Measurements from ENCODE around the gene LRPAP1.
"Not testable (repeated sequence)": the region's sequence is repeated elsewhere in the genome, so short reads cannot be mapped to it uniquely, and the experiment has no call there.

The LRPAP1 gene

DNA sequence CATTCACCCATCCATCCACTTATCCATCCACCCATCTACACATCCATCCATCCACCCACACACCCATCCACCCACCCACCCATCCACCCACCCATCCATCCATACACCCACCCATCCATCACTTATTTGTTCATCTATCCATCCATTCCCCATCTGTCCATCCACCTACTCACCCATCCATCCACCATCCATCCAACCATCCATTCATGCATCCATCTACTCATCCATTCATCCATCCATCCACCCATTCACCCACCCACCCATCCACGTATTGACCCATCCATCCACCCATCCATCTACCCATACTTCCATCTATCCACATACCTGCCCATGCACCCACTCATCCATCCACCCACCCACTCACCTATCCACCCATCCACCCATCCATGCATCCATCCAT, 28.2 kb upstream of the LRPAP1 start:
- DNase-seq, result not testable (repeated sequence)

DNA sequence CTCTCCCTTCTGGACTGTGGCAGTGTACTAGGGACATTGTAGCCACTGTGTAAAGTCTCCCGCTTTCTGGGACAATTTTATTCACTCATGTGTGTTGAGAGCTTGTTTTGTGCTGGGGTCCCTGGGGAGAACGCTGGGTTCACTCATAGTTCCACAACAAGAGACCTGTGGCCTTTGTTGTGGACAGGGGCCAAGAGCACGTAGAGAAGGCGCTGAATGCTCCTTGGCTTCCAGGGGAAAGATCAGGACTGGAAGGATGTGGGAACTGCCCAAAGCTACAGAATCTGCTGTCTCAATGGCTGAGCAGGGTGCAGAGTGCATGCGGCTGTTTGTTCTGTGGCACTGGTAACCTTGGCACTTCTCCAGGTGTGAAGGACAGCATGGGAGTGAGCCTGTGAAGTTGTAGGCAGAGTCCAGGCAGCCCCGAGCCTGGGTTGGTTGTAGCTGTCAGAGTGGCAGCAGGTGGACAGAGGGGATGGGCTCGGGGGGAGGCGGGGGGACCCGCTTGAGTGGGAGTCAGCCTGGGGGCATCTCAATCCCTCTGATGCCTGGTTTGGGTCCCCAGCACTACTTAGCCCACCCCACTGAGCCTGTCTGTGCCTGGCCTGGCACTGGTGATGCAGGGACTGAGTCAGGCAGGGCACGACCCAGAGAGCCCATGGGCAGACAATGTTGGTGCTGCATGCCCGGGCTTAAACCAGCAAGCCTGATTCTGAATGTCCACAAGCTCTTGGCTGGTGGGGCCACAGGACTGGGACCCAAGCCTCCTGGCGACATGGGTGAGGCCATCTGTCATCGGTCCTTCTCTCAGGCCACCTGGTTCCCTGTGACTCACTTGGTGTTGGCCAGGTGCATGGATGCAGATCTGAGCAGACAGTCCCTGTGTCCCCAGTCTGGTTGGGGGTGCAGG, 27.4 kb upstream of the LRPAP1 start:
- DNase-seq, result not testable (repeated sequence)

DNA sequence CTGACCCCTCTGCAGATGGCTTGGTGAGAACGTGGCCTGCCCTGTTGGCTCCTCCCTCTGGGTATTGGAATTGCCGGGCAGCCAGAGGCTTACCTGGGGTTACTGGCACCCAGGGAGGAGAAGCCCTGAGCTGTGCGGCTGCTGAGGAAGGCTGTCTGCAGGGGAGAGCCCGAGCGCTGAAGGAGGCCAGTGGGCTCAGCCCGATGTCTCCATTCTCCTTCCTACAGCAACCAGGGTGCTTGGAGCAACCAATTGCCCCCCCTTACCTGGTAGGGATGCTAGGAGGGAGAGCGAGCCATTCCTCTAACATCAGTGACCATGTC, 26.3 kb upstream of the LRPAP1 start:
- not testable (repeated sequence) for DNase-seq

DNA sequence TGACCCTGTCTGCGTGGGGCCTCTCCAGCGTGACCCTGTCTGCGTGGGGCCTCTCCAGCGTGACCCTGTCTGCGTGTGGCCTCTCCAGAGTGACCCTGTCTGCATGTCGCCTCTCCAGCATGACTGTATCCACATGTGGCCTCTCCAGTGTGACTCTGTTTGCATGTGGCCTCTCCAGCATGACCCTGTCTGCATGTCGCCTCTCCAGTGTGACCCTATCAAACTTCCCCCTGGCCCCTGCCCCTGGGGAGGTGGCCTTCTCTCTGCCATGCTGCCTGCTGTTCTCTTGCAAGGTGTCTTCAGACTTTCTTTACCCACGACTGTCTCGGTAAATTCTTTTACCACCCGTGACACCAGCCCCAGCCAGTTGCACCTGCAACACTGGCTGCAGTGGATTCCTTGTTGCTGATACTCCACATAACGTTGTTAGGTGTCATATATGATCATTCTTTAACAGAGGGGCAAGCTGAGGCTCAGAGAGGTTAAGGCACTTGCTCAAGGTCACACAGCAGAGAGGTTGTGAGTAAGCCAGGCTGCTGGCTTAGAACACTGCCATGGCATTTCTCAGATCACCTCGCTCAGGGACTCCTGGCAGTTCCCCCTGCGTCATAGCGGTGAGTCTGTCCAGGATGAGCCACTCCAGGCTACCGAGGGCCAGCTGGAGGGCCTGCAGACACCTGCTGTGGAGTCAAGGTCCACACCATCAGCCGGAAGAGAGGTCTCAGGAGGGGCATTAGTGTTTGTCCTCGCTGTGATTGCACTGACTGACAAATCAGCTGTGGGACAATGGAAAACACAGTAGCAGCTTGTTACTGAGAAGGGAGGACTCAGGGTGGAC, 25.7 kb upstream of the LRPAP1 start:
- DNase-seq, result not testable (repeated sequence)

DNA sequence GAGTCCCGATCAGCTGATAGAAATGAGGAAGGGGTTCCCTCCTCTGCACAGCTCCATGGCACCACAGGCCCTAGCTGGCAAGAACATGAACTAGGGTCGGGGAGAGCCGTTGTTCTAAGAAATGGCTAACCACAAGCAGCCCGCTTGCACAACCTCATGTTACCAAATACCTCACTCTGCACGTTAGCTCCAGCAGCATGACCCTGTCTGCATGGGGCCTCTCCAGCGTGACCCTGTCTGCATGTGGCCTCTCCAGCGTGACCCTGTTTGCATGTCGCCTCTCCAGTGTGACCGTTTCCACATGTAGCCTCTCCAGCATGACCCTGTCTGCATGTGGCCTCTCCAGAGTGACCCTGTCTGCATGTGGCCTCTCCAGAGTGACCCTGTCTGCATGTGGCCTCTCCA, 24.9 kb upstream of the LRPAP1 start:
- not testable (repeated sequence) for DNase-seq

DNA sequence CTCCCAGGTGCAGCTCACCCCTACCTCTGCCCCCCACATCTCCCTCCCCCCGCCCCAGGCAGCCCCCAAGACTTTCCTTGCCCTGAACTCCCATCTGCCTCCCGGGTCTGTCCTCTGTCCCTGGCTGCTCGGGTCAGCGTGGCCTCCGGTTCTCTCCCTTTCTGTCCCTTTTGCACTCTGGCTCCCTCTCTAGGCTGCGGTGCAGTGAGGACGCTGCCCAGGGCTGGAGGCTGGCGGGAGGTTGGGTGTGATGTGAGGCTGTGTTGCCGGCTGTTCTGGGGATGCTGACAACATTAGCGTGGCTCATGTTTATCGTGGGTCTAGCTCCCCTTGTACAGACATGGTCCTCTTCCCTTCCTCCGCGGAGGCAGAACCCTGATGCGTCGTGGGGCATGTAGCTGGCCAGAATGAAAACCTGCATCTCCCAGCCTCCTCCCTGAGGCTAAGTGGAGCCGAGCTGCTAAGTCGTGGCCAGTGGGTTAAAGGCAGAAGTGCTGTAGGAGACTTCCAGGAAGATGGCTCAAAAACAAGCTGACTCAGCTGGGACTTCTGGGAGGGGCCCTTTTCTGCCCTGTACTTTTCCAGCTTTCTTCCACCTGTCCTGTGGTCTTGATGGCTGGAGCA, 24.1 kb upstream of the LRPAP1 start:
- not testable (repeated sequence) for DNase-seq

DNA sequence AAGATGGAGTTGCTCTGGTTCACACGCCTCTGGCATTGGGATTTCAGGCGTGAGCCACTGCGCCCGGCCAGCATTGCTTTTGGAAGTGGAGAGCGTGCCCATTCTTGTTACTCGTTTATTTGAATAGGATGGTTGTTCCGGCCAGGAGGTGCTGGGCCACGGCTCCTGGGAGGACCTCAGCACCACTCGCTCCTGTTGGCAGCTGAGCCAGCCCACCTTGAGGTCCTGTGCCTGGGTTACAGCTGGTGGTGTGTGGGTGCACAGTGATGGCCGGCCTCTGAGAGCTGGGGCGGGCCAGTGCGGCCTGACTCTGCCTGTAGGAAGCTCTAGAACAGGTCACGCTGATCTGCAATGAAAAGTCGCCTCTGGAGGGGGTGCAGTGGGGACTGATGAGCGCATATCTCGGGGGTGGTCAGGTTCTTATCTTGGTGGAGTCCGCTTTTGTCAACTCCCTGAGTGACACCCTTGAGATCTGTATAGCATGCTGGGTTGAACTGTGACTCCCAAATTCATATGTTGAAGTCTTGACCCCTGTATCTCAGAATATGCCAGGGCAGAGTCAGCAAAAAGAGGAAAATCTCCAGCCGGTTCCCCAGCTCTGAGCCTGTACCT, 23.3 kb upstream of the LRPAP1 start:
- DNase-seq, result not testable (repeated sequence)

DNA sequence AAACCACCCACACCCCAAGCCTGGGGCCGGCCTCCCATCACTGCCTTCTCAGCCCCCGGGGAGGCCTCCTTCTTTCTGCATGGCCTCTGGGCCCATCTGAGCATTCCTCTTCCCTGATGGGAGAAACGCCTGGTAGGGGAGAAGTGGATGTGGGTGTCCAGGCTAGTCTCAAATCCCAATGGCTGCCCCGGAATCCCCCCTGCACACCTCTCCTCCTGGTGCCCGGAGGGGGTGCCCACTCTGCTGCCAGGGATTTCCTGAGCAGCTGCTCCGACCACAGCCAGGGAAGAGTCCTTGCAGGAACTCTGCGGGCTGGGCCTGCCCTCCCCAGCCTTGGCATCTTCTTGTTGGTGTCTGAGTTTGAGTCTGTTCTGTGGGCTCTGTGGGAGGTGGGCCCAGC, 19.1 kb upstream of the LRPAP1 start:
- DNase-seq, result not testable (repeated sequence)

DNA sequence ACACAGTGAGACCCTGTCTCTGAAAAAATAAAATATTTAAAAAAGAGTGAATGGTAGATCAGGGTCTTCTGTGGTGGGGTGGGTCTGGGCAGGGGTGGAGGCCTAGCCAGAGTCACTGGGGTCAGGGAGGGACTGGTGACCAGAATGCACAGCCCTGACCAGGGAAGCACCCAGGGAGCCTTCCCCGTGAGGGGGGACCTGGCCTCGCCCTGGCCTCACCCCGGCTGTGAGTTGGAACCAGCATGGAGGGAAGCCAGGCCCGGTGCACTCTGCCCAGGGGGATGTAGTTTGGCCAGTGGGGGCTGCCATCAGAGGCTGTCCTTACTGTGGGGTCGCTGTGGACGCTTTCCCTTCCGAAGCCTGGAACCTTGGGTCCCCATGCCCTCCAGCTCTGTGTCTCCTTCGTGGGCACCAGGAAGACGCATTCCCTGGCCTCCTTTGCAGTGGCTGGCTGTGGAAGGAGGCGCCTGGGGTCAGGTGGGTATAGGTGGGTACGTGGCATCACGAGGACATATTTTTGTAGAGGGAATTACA, 18.6 kb upstream of the LRPAP1 start:
- not testable (repeated sequence) for DNase-seq

DNA sequence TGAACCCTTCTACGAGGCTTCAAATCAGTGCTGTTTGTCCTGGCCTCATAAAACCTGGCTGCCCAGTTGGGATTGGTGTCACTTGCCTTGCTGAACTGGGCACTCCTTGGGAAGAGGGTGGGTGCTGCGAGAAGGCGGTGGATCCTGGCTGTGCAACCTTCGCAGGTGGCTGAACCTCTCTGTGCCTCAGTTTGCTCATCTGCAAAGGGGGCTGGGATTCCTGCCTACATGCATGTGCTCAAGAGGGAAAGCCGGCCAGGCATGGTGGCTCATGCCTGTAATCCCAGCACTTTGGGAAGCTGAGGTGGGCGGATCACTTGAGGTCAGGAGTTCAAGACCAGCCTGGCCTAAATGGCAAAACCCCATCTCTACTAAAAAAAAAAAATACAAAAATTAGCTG, 17.8 kb upstream of the LRPAP1 start:
- not testable (repeated sequence) for DNase-seq

DNA sequence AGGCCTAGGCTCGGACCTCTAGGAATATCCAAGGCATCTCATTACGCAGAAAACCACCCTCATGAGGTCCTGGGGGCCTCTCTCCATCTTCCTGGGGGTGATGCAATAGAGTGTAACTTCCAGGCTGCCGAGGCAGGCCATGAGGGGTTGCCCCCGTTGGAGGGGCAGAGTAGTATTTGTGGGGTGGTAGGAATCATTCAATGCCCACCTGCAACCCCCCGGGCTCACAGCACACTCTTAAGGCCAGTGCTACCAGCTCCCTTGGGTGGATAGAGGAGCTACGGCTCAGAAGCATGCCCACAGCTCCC, 17.4 kb upstream of the LRPAP1 start:
- DNase-seq, result not testable (repeated sequence)

DNA sequence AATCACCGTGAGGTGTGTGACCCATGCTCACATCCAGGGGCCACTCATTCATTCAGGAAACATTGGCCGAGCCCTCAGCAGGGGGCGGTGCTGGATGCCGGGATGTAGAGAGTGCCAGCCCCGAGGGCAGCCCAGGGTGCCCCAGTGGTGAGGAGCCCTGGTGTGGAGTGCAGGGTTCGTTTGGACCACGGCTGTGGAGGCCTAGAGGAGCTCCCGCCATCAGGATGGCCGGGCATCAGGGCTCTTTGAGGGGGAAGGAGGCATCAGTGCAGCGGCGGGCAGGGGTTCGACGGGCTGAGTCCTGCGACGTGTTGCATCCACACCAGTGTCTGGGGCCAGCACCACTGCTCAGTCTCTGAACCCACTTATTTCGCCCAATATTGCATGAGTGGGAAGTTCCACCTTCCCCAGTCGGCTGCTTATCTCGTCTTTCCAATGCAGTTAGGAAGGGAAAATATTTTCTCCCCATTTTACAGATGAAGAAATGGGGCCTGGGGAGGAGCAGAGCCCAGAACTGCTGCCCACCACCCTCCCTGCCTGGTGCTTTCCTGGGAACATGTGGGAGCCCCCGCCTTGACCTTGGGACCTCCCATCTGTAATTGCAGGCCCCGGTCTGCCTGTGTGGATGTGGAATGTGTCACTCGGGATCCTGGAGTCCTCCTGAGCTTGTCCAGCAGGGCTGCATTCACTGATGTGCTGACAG, 16.9 kb upstream of the LRPAP1 start:
- DNase-seq, result not testable (repeated sequence)

DNA sequence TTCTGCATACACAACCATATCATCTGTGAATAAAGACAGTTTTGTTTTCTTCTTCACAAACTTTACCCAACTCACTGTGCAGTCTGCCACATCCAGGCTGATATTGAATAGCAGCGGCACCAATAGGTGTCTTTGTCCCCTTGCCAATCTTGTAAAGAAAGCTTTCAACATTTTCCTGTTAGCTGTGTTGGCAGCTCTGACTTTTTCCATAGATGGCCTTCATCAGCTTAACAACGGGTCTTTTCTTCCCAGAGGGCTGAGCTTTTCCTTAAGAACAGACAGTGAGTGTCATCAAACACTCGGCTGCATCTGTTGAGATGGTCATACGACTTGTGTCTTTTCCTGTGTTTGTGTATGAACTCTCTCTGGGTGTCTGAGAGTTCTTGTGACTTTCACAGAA, 14.5 kb upstream of the LRPAP1 start:
- not testable (repeated sequence) for DNase-seq

DNA sequence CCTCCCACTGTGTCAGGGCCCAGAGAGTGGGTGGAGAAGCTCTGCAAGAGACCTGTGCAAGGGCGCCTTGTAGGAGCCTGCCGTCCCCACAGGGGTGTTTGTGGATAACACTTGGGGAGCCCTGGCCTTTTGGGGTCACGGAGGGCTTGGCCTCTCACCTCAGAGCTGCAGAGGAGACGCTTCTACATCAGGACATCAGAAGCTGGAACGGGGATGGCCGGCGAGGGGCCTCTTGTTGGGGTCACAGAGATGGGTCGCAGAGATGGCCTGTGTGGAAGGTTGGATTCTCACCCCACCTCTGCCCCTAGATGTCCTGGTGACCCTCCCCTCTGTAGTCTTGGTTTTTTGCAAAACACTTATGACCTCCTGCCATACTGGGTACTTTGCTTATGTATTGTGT, 13.1 kb upstream of the LRPAP1 start:
- not testable (repeated sequence) for DNase-seq

DNA sequence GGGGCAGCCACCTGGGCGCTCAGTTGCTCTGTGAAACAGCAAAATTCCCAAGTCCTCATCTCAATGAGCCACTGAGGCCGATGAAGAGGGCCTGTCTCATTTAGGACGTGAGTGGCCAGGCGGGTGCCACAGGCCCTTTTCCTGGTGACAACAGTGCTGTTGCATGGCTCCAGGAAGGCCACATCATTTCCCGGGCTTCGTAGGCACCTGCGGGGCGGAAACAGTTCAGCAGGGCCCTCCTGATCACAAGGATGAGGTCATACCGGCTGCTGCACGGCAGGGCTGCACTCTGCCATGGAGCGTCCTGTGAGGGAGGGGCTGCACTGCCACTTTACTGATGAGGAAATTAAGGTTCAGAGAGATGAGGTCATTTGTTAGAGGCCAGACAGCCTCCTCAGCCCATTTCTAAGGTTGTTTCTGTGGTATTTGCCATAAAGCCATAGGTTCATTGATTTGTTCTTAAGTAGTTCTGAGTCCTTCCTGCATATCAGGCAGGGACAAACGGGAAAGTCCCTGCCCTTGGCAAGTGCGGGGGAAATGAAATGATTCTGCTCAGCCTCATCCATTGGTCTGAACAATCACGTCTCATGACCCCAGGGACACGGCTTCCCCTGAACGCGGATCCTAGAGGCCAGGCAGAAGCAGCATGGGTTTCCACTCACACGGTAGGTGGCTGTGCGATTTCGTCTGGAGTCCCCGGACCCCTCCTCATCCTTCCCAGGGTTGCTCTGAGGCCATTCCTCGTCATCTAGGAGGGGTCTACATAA, 12.2 kb upstream of the LRPAP1 start:
- not testable (repeated sequence) for DNase-seq

DNA sequence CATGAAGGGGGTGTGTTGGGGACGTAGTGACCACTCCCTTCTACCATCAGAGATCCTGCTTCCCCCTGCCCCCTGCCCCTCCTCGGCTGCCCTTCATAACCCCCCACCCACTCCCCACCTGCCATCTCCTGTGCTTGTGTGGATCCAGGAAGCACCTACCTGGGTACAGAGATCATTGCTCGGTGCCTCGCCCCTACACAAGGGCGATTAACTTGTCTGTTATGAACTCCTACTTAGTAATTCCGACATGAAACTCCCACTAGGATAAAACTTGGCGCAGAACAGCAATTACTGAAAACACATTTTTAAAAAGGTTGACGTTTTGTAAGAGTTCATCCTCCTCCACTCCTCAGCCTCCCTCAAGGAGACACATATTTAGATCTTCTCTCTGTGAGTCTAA, 11.2 kb upstream of the LRPAP1 start:
- not testable (repeated sequence) for DNase-seq

DNA sequence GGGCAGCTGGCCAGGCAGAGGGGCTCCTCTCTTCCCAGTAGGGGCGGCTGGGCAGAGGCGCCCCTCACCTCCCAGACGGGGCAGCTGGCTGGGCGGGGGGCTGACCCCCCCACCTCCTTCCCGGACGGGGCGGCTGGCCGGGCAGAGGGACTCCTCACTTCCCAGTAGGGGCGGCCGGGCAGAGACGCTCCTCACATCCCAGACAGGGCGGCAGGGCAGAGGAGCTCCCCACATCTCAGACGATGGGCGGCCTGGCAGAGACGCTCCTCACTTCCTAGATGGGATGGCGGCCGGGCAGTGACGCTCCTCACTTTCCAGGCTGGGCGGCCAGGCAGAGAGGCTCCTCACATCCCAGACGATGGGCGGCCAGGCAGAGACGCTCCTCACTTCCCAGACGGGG, 6.7 kb upstream of the LRPAP1 start:
- DNase-seq, result not testable (repeated sequence)

DNA sequence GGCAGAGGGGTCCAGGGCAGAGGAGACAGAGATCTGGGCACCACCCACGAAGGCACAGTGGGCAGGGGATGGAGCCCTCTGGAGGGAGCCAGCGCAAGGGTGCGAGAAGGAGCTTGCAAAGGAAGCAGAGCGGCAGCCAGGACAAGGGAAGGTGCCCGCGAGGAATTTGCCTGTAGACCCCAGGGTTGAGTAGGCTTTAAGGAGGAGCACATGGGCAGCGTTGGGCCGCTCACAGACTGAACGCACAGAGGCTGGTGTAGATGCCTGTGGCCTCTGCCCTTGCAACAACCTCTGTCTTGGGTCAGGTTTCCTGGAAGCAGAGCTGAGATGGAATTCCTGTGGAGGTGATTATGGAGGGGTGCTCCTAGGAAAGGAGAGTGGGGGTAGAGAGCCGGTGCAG, 3.6 kb upstream of the LRPAP1 start:
- not testable (repeated sequence) for DNase-seq

DNA sequence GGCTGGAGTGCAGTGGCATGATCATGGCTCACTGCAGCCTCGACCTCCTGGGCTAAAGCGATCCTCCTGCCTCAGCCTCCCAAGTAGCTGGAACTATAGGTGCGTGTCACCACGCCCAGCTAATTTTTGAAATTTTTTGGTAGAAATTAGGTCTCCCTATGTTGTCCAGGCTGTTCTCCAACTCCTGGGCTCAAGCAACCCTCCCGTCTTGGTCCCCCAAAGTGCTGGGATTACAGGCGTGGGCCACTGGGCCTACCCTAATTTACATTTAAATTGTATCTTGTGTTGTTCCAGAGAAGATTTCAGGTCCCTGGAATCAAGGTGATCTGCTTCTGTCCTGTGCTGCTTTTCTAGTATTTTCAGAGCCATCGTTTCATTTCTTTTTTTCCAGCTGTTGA, 1.2 kb upstream of the LRPAP1 start:
- no peak for DNase-seq

DNA sequence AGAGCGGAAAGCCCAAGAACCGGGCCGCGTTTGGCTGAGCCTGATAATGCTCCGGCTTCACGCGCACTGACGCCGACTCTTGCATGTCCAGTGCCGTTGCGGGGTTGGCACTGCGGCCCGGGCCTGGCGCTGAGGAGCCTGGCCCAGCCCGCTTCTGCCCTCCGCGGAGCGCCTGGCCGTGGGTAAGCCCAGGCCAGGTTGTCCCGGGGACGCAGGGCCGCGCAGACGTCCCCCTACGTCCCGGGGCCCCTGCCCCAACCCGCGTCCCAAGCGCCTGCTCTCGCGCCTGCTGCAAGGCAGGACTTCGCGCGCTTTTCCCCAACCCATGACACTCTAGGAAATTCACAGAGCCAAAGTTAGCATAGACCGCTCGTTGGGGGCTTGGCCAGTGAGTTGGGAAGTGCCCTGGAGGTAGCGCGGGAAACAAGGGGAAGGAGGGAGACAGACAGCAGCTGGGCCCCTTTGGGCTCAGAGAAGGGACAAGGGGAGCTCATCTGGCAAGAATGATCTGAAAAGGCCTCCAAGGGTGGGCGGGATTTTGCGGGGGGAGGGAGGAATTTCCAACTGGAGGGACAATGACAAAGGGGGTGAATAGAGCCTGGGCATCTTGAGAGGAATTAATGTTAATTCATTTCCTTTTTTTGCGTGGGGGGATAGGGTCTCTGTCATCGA, 665 bp upstream of the LRPAP1 start:
- no peak for DNase-seq
